H9 (cell line): ENCODE measurements around the gene KIF22. TPM values are rescaled to one million over a fixed set of nuclear protein-coding genes. Genes with fewer than 3 reads are reported as not detected.
A peak's percentile ranks its signal among the peaks of the same experiment; 100 is the strongest.

ENCODE experiments used
- DNase-seq: peaks from one replicate; pipeline ENCODE4 v3.0.0-alpha.2; 2017
- H2AFZ ChIP-seq: one replicate; pipeline ENCODE4 v1.6.1; 2013; ENCODE audit warnings: mild to moderate bottlenecking, low read length, control low read depth, moderate library complexity
- H2AK5ac ChIP-seq: 2 replicates; pipeline ENCODE4 v1.6.1; 2013; ENCODE audit warnings: low read length, control low read depth, mixed read lengths; ENCODE audit not compliant: insufficient read length
- H2BK120ac ChIP-seq: one replicate; pipeline ENCODE4 v1.6.1; 2013; ENCODE audit warnings: low read depth, mild to moderate bottlenecking, low read length, control low read depth, inconsistent platforms; ENCODE audit not compliant: poor library complexity, severe bottlenecking
- H2BK12ac ChIP-seq: 2 replicates; pipeline ENCODE4 v1.6.1; 2013; ENCODE audit warnings: low read length, control low read depth, mixed read lengths, low read depth; ENCODE audit not compliant: insufficient read length
- H2BK15ac ChIP-seq: 2 replicates; pipeline ENCODE4 v1.6.1; 2013; ENCODE audit warnings: low read depth, low read length, control low read depth
- H2BK20ac ChIP-seq: one replicate; pipeline ENCODE4 v1.6.1; 2013; ENCODE audit warnings: low read depth, mild to moderate bottlenecking, low read length, control low read depth, inconsistent platforms; ENCODE audit not compliant: poor library complexity, severe bottlenecking
- H2BK5ac ChIP-seq: 2 replicates; pipeline ENCODE4 v1.6.1; 2013; ENCODE audit warnings: low read length, control low read depth, mixed read lengths; ENCODE audit not compliant: insufficient read length
- H3K14ac ChIP-seq: 2 replicates; pipeline ENCODE4 v1.6.1; 2013; ENCODE audit warnings: low read length, control low read depth; ENCODE audit not compliant: insufficient read depth
- H3K18ac ChIP-seq: 2 replicates; pipeline ENCODE4 v1.6.1; 2013; ENCODE audit warnings: low read depth, mild to moderate bottlenecking, mixed read lengths, low read length, control low read depth; ENCODE audit not compliant: insufficient read length
- H3K23ac ChIP-seq: 2 replicates; pipeline ENCODE4 v1.6.1; 2013; ENCODE audit warnings: low read length, control low read depth, mixed read lengths, low read depth; ENCODE audit not compliant: insufficient read length
- H3K23me2 ChIP-seq: 2 replicates; pipeline ENCODE4 v1.6.1; 2013; ENCODE audit warnings: low read depth, mild to moderate bottlenecking, mixed read lengths, low read length, control low read depth; ENCODE audit not compliant: insufficient read length, poor library complexity, severe bottlenecking
- H3K27ac ChIP-seq: 2 replicates; pipeline ENCODE4 v1.5.1; 2013; ENCODE audit warnings: low read length, control low read depth, mixed read lengths, low read depth; ENCODE audit not compliant: insufficient read length
- H3K27me3 ChIP-seq: 2 replicates; pipeline ENCODE4 v1.6.1; 2013; ENCODE audit warnings: low read length, control low read depth, inconsistent platforms; ENCODE audit not compliant: insufficient read depth
- H3K4ac ChIP-seq: 2 replicates; pipeline ENCODE4 v1.6.1; 2013; ENCODE audit warnings: low read depth, mild to moderate bottlenecking, control low read depth, inconsistent platforms, low read length, moderate library complexity
- H3K4me1 ChIP-seq: 2 replicates; pipeline ENCODE4 v1.6.1; 2013; ENCODE audit warnings: low read length, control low read depth, inconsistent platforms; ENCODE audit not compliant: insufficient read depth
- H3K4me2 ChIP-seq: 2 replicates; pipeline ENCODE4 v1.6.1; 2013; ENCODE audit warnings: low read length, control low read depth, mixed read lengths; ENCODE audit not compliant: insufficient read length, insufficient read depth
- H3K56ac ChIP-seq: 2 replicates; pipeline ENCODE4 v1.6.1; 2013; ENCODE audit warnings: low read depth, mild to moderate bottlenecking, mixed read lengths, low read length, control low read depth; ENCODE audit not compliant: insufficient read length
- H3K79me1 ChIP-seq: 2 replicates; pipeline ENCODE4 v1.6.1; 2013; ENCODE audit warnings: low read depth, mild to moderate bottlenecking, moderate library complexity, low read length, control low read depth, inconsistent platforms; ENCODE audit not compliant: insufficient read depth, poor library complexity, severe bottlenecking
- H3K79me2 ChIP-seq: 2 replicates; pipeline ENCODE4 v1.6.1; 2013; ENCODE audit warnings: low read length, control low read depth, inconsistent platforms; ENCODE audit not compliant: insufficient read depth
- H3K9ac ChIP-seq: 2 replicates; pipeline ENCODE4 v1.6.1; 2013; ENCODE audit warnings: low read length, control low read depth, mixed read lengths; ENCODE audit not compliant: insufficient read length; ENCODE audit errors: extremely low read depth
- H3K9me3 ChIP-seq: one replicate; pipeline ENCODE4 v1.6.1; 2013; ENCODE audit warnings: low read depth, low read length, inconsistent platforms; ENCODE audit not compliant: control insufficient read depth
- H3T11ph ChIP-seq: one replicate; pipeline ENCODE4 v1.6.1; 2013; ENCODE audit warnings: mild to moderate bottlenecking, low read length, control low read depth, inconsistent platforms
- H4K20me1 ChIP-seq: one replicate; pipeline ENCODE4 v1.6.1; 2013; ENCODE audit not compliant: control insufficient read depth, insufficient read length, insufficient read depth
- H4K5ac ChIP-seq: 2 replicates; pipeline ENCODE4 v1.6.1; 2013; ENCODE audit warnings: low read depth, mild to moderate bottlenecking, mixed read lengths, low read length, control low read depth; ENCODE audit not compliant: insufficient read length
- H4K8ac ChIP-seq: replicated peaks from 2 replicates; pipeline ENCODE4 v1.6.1; 2013; ENCODE audit warnings: low read length, control low read depth, mixed read lengths, low read depth; ENCODE audit not compliant: insufficient read length
- H4K91ac ChIP-seq: 2 replicates; pipeline ENCODE4 v1.6.1; 2013; ENCODE audit warnings: low read depth, mild to moderate bottlenecking, moderate library complexity, mixed read lengths, low read length, control low read depth; ENCODE audit not compliant: insufficient read length
- H3K27ac Mint-ChIP-seq, 3 experiments: 2 replicates in 2 of 3; 3 replicates in 1 of 3; pipeline ENCODE4 v1.8.0; 2020 to 2021; ENCODE audit warnings: mixed read lengths in 3 of 3, mild to moderate bottlenecking in 1 of 3, moderate library complexity in 1 of 3
- H3K27me3 Mint-ChIP-seq: 2 replicates; pipeline ENCODE4 v1.8.0; 2021; ENCODE audit warnings: low read depth, mild to moderate bottlenecking, moderate library complexity, mixed read lengths
- H3K36me3 Mint-ChIP-seq, 3 experiments: 2 replicates in 2 of 3; 3 replicates in 1 of 3; pipeline ENCODE4 v1.8.0; 2020 to 2021; ENCODE audit warnings: low read depth in 3 of 3, mixed read lengths in 3 of 3; ENCODE audit not compliant: insufficient read depth in 1 of 3
- H3K4me1 Mint-ChIP-seq, 2 experiments: 2 replicates each; pipeline ENCODE4 v1.8.0; 2020; ENCODE audit warnings: mixed read lengths in 2 of 2
- H3K4me3 Mint-ChIP-seq, 2 experiments: 2 replicates in 1 of 2; 3 replicates in 1 of 2; pipeline ENCODE4 v1.8.0; 2020 to 2021; ENCODE audit warnings: mild to moderate bottlenecking in 2 of 2, mixed read lengths in 2 of 2, moderate library complexity in 1 of 2
- H3K9me3 Mint-ChIP-seq, 2 experiments: 2 replicates in 1 of 2; 3 replicates in 1 of 2; pipeline ENCODE4 v1.8.0; 2020; ENCODE audit warnings: mild to moderate bottlenecking in 2 of 2, mixed read lengths in 2 of 2, moderate library complexity in 1 of 2
- CTCF ChIP-seq: fragments of 200-600 bp; sonication (generic); conservative IDR thresholded peaks from 3 replicates; pipeline ENCODE4 v1.8.0; 2021; ENCODE audit warnings: antibody characterized with exemption, mild to moderate bottlenecking
- WGBS: extraction: QIAGEN DNeasy Blood & Tissue Kit; methylation state at CpG from one replicate; pipeline ENCODE4 v1.1.7; 2013; ENCODE audit warnings: missing lambda C conversion rate, low lambda C conversion rate, mixed read lengths; ENCODE audit not compliant: insufficient read length; ENCODE audit errors: extremely low coverage; 5-methylcytosine and 5-hydroxymethylcytosine counted together
- total RNA-seq: library from RNA; stranded (reverse); gene quantifications from 2 replicates; pipeline ENCODE4 v1.2.1, GENCODE V29; 2021

KIF22 gene
- total RNA-seq, 1 experiment from 2014 or later, result 151 TPM

GRCh38 chr16:29804020-29804419, 13.5 kb downstream of the KIF22 start:
- Histone ChIP-seq H3K79me1 (no peaks in the 10 kb centered on the region), H2BK120ac (no peak overlapping the region), H2BK12ac (no peak overlapping the region), H4K20me1 (no peaks in the 10 kb centered on the region), H3K23me2 (peaks cover 19% of the 10 kb centered on the region), H3K9me3 (no peaks in the 10 kb centered on the region), H3K27ac (no peak overlapping the region), H2BK20ac (no peak overlapping the region), H2BK15ac (no peak overlapping the region), H4K91ac (no peak overlapping the region), H3T11ph (no peak overlapping the region), H3K56ac (no peak overlapping the region), H3K23ac (no peak overlapping the region), H3K4me2 (no peak overlapping the region), H3K4ac (no peak overlapping the region), H3K14ac (no peak overlapping the region), H2AFZ (no peak overlapping the region), H3K18ac (no peak overlapping the region), H4K8ac (no peak overlapping the region), H3K79me2 (peaks cover 2% of the 10 kb centered on the region; the same call in 1 of the 2 replicates), H4K5ac (no peak overlapping the region), H3K4me1 (no peaks in the 10 kb centered on the region; the same call in 1 of the 2 replicates), H3K9ac (no peak overlapping the region), H2AK5ac (no peak overlapping the region), H2BK5ac (no peak overlapping the region), H3K27me3 (no peaks in the 10 kb centered on the region)
- H3K4me3 Mint-ChIP-seq, result peak overlapping the region; percentile 93 to 98
- H3K36me3 Mint-ChIP-seq, result peaks cover 34 to 72% (median 55%) of the 10 kb centered on the region in 3 experiments
- peaks cover 29 to 42% of the 10 kb centered on the region in 2 experiments for H3K4me1 Mint-ChIP-seq
- TF ChIP-seq CTCF, result no peak
- DNase-seq, result no peak
- no CpG with 5 or more reads among the region's 8 CpGs for WGBS
- H3K27ac Mint-ChIP-seq, result peak overlapping the region; percentile 78 to 93 (median 92); a peak in 5 of 7 replicates
- peaks cover 1% of the 10 kb centered on the region for H3K27me3 Mint-ChIP-seq
- no peaks in the 10 kb centered on the region; a peak in 1 of 5 replicates for H3K9me3 Mint-ChIP-seq
